RWPE2 (cell line): ENCODE results near the gene FNTB.

ENCODE experiments used
- ATAC-seq: fragments of 200-7000 bp; cut with Tn5 transposase; 3 replicates; pipeline ENCODE4 v1.9.1; 2021; ENCODE audit warnings: low read depth
- DNase-seq: peaks from one replicate; pipeline ENCODE4 v3.0.0-alpha.2; 2020; ENCODE audit warnings: low spot score
- H3K27ac ChIP-seq: fragments of 450-650 bp; 2 replicates; pipeline ENCODE4 v1.5.1; 2017; ENCODE audit warnings: mild to moderate bottlenecking; ENCODE audit not compliant: poor library complexity, severe bottlenecking
- H3K27me3 ChIP-seq: fragments of 250-450 bp; sonication (Bioruptor Pico); 2 replicates; pipeline ENCODE4 v1.5.1; 2021; ENCODE audit warnings: mild to moderate bottlenecking, moderate library complexity; ENCODE audit not compliant: insufficient read depth, poor library complexity, severe bottlenecking
- H3K36me3 ChIP-seq: fragments of 250-450 bp; sonication (Bioruptor Pico); 2 replicates; pipeline ENCODE4 v1.5.1; 2020; ENCODE audit warnings: low read depth, mild to moderate bottlenecking, moderate library complexity
- H3K4me1 ChIP-seq: fragments of 250-450 bp; sonication (Bioruptor Pico); 2 replicates; pipeline ENCODE4 v1.5.1; 2021; ENCODE audit warnings: mild to moderate bottlenecking, moderate library complexity; ENCODE audit not compliant: insufficient read depth, poor library complexity, severe bottlenecking
- H3K4me3 ChIP-seq: fragments of 250-450 bp; sonication (Bioruptor Pico); 2 replicates; pipeline ENCODE4 v1.5.1; 2021; ENCODE audit warnings: mild to moderate bottlenecking, moderate library complexity; ENCODE audit not compliant: severe bottlenecking
- H3K9me3 ChIP-seq: fragments of 250-450 bp; sonication (Bioruptor Pico); 2 replicates; pipeline ENCODE4 v1.5.1; 2021; ENCODE audit warnings: mild to moderate bottlenecking, moderate library complexity; ENCODE audit not compliant: severe bottlenecking
- TF ChIP-seq, protein P1 (sequence below): fragments of 450-650 bp; IDR thresholded peaks from one replicate; pipeline ENCODE4 v1.5.1; 2017; ENCODE audit warnings: mild to moderate bottlenecking, moderate library complexity; ENCODE audit not compliant: poor library complexity, severe bottlenecking

Gene FNTB

DNA sequence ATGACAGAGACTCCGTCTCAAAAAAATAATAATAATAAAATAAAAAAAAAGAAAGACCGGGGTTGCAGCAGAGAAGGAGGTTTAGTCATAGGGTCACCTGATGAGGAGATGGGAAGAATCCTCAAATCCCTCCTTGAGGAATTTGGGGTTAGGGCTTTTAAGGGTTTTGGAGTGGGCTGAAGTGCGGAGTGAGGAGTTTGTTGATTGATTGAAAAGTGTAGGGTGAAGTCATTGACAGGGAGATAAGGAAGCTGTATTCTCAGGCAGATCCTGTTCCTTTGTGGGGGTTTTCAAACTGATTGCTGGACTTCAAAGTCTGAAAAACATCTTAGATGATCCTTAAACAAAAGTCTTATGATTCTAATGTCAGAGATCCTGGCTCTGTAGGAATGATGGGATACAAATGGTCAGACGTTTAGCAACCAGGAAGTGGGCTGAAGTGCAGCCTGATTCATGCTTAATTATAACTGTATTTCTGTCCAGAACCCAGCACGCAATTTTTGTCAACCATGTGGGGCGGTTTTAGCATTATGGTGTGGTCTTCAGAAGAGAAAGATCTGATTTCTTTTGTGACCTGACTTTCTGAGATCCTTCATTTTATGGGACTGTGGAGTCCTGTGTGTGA is 16.0 kb downstream of the FNTB start:
- H3K4me1 ChIP-seq = peaks cover 20% of the 10 kb centered on the region
- TF ChIP-seq, protein P1, sequence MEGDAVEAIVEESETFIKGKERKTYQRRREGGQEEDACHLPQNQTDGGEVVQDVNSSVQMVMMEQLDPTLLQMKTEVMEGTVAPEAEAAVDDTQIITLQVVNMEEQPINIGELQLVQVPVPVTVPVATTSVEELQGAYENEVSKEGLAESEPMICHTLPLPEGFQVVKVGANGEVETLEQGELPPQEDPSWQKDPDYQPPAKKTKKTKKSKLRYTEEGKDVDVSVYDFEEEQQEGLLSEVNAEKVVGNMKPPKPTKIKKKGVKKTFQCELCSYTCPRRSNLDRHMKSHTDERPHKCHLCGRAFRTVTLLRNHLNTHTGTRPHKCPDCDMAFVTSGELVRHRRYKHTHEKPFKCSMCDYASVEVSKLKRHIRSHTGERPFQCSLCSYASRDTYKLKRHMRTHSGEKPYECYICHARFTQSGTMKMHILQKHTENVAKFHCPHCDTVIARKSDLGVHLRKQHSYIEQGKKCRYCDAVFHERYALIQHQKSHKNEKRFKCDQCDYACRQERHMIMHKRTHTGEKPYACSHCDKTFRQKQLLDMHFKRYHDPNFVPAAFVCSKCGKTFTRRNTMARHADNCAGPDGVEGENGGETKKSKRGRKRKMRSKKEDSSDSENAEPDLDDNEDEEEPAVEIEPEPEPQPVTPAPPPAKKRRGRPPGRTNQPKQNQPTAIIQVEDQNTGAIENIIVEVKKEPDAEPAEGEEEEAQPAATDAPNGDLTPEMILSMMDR = no peak
- no peaks in the 10 kb centered on the region for H3K27me3 ChIP-seq
- H3K36me3 ChIP-seq = no peaks in the 10 kb centered on the region; the same call in 1 of the 2 replicates
- DNase-seq (no peak), ATAC-seq (no peak)
- no peak overlapping the region for H3K4me3 ChIP-seq
- no peak overlapping the region for H3K27ac ChIP-seq
- no peaks in the 10 kb centered on the region for H3K9me3 ChIP-seq

DNA sequence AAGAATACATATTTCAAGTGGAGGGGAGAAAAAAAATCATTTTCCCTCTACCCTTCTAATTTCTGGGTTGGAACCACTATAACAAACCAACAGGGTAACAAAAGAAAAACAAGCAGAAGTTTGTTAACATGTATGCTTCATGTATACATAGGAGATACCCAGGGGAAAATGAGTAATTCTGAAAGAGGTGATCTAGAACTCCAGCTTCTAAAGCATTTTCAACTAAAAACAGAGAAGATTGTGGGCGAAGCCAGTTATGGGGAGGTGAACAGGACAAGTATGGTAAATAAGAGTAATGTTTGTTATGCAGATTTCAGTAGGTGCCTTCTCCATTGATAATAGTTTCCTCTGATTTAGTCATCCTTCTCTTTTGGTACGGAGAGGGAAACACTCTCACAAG is 16.7 kb downstream of the FNTB start:
- ATAC-seq (no peak), DNase-seq (no peak)
- no peak overlapping the region for H3K4me3 ChIP-seq
- TF ChIP-seq, protein P1 = no peak
- no peaks in the 10 kb centered on the region for H3K27me3 ChIP-seq
- H3K4me1 ChIP-seq = peaks cover 13% of the 10 kb centered on the region
- no peaks in the 10 kb centered on the region for H3K9me3 ChIP-seq
- H3K36me3 ChIP-seq = no peaks in the 10 kb centered on the region; the same call in 1 of the 2 replicates
- no peak overlapping the region for H3K27ac ChIP-seq

DNA sequence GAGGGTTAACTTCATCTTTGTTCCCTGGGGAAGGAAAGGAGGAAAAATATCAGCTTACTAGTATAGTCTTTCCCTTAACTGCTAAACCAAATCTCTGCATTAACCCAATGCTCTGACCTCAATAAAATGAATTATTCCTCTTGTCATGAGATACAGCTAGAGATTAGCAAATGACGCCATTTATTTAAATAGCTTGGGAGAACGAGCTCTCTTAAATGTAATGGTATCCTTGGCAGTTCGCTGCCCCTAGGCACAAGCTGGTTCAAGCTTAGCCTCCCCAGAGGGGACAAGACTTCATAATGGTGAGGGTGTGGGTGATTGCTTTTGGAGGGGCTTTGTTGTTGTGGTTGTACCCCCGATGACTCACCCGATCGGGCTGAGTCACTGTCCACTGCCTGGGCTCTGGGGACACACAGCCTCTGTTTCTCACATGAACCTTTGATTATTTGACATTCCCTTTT is 19.6 kb downstream of the FNTB start:
- no peak for DNase-seq
- ATAC-seq = no peak
- TF ChIP-seq, protein P1 = no peak

DNA sequence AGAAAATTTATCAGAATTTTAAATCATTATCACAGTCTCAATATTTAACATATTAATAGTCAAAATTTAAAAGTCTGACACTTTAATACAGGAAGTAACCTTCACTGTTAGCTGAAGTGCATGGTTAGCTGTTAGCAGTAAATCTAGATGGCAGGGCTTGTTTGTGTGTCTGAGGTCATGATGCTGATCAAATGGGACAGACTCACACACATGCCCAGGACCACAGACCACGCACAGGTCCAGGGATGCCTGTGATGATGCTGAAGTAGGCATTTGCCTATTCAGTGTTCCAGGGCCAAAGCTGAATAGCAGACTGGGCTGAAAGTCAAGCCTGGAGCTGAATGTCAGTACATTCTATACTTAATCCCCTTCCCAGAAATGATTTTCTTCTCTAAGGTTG is 20.5 kb downstream of the FNTB start:
- DNase-seq = no peak
- H3K9me3 ChIP-seq = no peaks in the 10 kb centered on the region
- H3K36me3 ChIP-seq = peaks cover 4% of the 10 kb centered on the region
- H3K4me1 ChIP-seq = peaks cover 5% of the 10 kb centered on the region
- no peak overlapping the region for H3K4me3 ChIP-seq
- H3K27me3 ChIP-seq = no peaks in the 10 kb centered on the region
- TF ChIP-seq, protein P1 = no peak
- no peak for ATAC-seq
- no peak overlapping the region for H3K27ac ChIP-seq

More for the DNA sequence above, 19.6 kb downstream of the FNTB start:
- H3K4me3 ChIP-seq = no peak overlapping the region
- no peaks in the 10 kb centered on the region for H3K9me3 ChIP-seq
- no peaks in the 10 kb centered on the region for H3K27me3 ChIP-seq
- peaks cover 5% of the 10 kb centered on the region for H3K4me1 ChIP-seq
- H3K27ac ChIP-seq = no peak overlapping the region
- peaks cover 4% of the 10 kb centered on the region; the same call in 1 of the 2 replicates for H3K36me3 ChIP-seq

GRCh38 chr14:65010211-65010931 is 23.7 kb downstream of the FNTB start:
- Histone ChIP-seq H3K9me3 (no peaks in the 10 kb centered on the region), H3K36me3 (peaks cover 20% of the 10 kb centered on the region), H3K27me3 (no peaks in the 10 kb centered on the region), H3K4me3 (no peak overlapping the region), H3K4me1 (peaks cover 5% of the 10 kb centered on the region), H3K27ac (no peak overlapping the region)
- DNase-seq (no peak), ATAC-seq (no peak)
- TF ChIP-seq, protein P1 = no peak
